Activated naive CD8-positive, alpha-beta T cell treated with anti-CD3 and anti-CD28 coated beads for 36 hours (primary cell): ENCODE measurements around the gene STOM. TPM values are rescaled to one million over a fixed set of nuclear protein-coding genes. Genes with fewer than 3 reads are reported as not detected.
"Not testable (repeated sequence)": the region's sequence is repeated elsewhere in the genome, so short reads cannot be mapped to it uniquely, and the experiment has no call there.

ENCODE experiments used
- DNase-seq: peaks from one replicate; pipeline ENCODE4 v3.0.0; 2021
- H3K27ac Mint-ChIP-seq: one replicate; pipeline ENCODE4 v1.8.0; 2022; ENCODE audit warnings: mild to moderate bottlenecking, moderate library complexity, mixed read lengths
- H3K27me3 Mint-ChIP-seq: one replicate; pipeline ENCODE4 v1.8.0; 2022; ENCODE audit warnings: mild to moderate bottlenecking, mixed read lengths
- H3K36me3 Mint-ChIP-seq: one replicate; pipeline ENCODE4 v1.8.0; 2021; ENCODE audit warnings: mild to moderate bottlenecking, mixed read lengths
- H3K4me1 Mint-ChIP-seq: one replicate; pipeline ENCODE4 v1.8.0; 2021; ENCODE audit warnings: mixed read lengths
- H3K4me3 Mint-ChIP-seq: one replicate; pipeline ENCODE4 v1.8.0; 2022; ENCODE audit warnings: mild to moderate bottlenecking, moderate library complexity, mixed read lengths
- H3K9me3 Mint-ChIP-seq: one replicate; pipeline ENCODE4 v1.8.0; 2022; ENCODE audit warnings: mixed read lengths
- total RNA-seq, 2 experiments: library from RNA; stranded (reverse); gene quantifications; one replicate each; pipeline ENCODE4 v1.2.3, GENCODE V29; 2021

The STOM gene
- total RNA-seq, 2 experiments from 2014 or later = 36.0 to 36.3 TPM

GRCh38 chr9:121297389-121297788 lies 72.7 kb downstream of the STOM start:
- peaks cover 11% of the 10 kb centered on the region for H3K4me1 Mint-ChIP-seq
- no peak overlapping the region for H3K4me3 Mint-ChIP-seq
- peaks cover 15% of the 10 kb centered on the region for H3K27me3 Mint-ChIP-seq
- H3K36me3 Mint-ChIP-seq = no peaks in the 10 kb centered on the region
- no peaks in the 10 kb centered on the region for H3K9me3 Mint-ChIP-seq
- no peak overlapping the region for H3K27ac Mint-ChIP-seq
- no peak for DNase-seq

GRCh38 chr9:121296213-121297127 lies 73.6 kb downstream of the STOM start:
- Mint-ChIP-seq H3K27me3 (peaks cover 15% of the 10 kb centered on the region), H3K9me3 (no peaks in the 10 kb centered on the region), H3K4me3 (no peak overlapping the region), H3K36me3 (no peaks in the 10 kb centered on the region), H3K4me1 (peaks cover 11% of the 10 kb centered on the region), H3K27ac (no peak overlapping the region)
- DNase-seq = no peak

GRCh38 chr9:121295662-121296191 lies 74.3 kb downstream of the STOM start:
- Mint-ChIP-seq H3K4me3 (no peak overlapping the region), H3K9me3 (no peaks in the 10 kb centered on the region), H3K4me1 (peaks cover 11% of the 10 kb centered on the region), H3K36me3 (no peaks in the 10 kb centered on the region), H3K27me3 (peaks cover 12% of the 10 kb centered on the region), H3K27ac (no peak overlapping the region)
- no peak for DNase-seq

GRCh38 chr9:121294866-121295661 lies 75.0 kb downstream of the STOM start:
- peaks cover 5% of the 10 kb centered on the region for H3K27me3 Mint-ChIP-seq
- H3K4me1 Mint-ChIP-seq = peaks cover 6% of the 10 kb centered on the region
- no peak overlapping the region for H3K27ac Mint-ChIP-seq
- H3K9me3 Mint-ChIP-seq = no peaks in the 10 kb centered on the region
- H3K4me3 Mint-ChIP-seq = no peak overlapping the region
- no peak for DNase-seq
- H3K36me3 Mint-ChIP-seq = no peaks in the 10 kb centered on the region

GRCh38 chr9:121294151-121294743 lies 75.8 kb downstream of the STOM start:
- Mint-ChIP-seq H3K36me3 (no peaks in the 10 kb centered on the region), H3K27ac (no peak overlapping the region), H3K9me3 (no peaks in the 10 kb centered on the region), H3K4me1 (peaks cover 5% of the 10 kb centered on the region), H3K4me3 (no peak overlapping the region), H3K27me3 (peaks cover 3% of the 10 kb centered on the region)
- no peak for DNase-seq

GRCh38 chr9:121292801-121293241 lies 77.2 kb downstream of the STOM start:
- Mint-ChIP-seq H3K27ac (no peak overlapping the region), H3K4me3 (no peak overlapping the region), H3K4me1 (no peaks in the 10 kb centered on the region), H3K36me3 (no peaks in the 10 kb centered on the region), H3K9me3 (no peaks in the 10 kb centered on the region), H3K27me3 (no peaks in the 10 kb centered on the region)
- DNase-seq = no peak

GRCh38 chr9:121292051-121292450 lies 78.0 kb downstream of the STOM start:
- DNase-seq = no peak
- Mint-ChIP-seq H3K4me1 (peaks cover 2% of the 10 kb centered on the region), H3K9me3 (no peaks in the 10 kb centered on the region), H3K36me3 (no peaks in the 10 kb centered on the region), H3K27me3 (no peaks in the 10 kb centered on the region), H3K27ac (no peak overlapping the region), H3K4me3 (no peak overlapping the region)

- not testable (repeated sequence) for H3K27me3 Mint-ChIP-seq, H3K36me3 Mint-ChIP-seq, H3K27ac Mint-ChIP-seq, H3K4me1 Mint-ChIP-seq, DNase-seq, H3K4me3 Mint-ChIP-seq, H3K9me3 Mint-ChIP-seq
These were observed 78.5 kb downstream of the STOM start for GRCh38 chr9:121291536-121291935.

GRCh38 chr9:121289772-121290370 lies 80.2 kb downstream of the STOM start:
- Mint-ChIP-seq H3K9me3 (no peaks in the 10 kb centered on the region), H3K36me3 (no peaks in the 10 kb centered on the region), H3K4me1 (peaks cover 13% of the 10 kb centered on the region), H3K4me3 (no peak overlapping the region), H3K27ac (no peak overlapping the region), H3K27me3 (no peaks in the 10 kb centered on the region)
- DNase-seq = no peak

GRCh38 chr9:121289026-121289771 lies 80.9 kb downstream of the STOM start:
- H3K36me3 Mint-ChIP-seq = no peaks in the 10 kb centered on the region
- H3K27me3 Mint-ChIP-seq = no peaks in the 10 kb centered on the region
- H3K4me3 Mint-ChIP-seq = no peak overlapping the region
- DNase-seq = no peak
- H3K4me1 Mint-ChIP-seq = peaks cover 13% of the 10 kb centered on the region
- no peaks in the 10 kb centered on the region for H3K9me3 Mint-ChIP-seq
- no peak overlapping the region for H3K27ac Mint-ChIP-seq

Other genes starting within 250 kb of the STOM start
- 10 to 100 TPM; 58.4 to 61.0 TPM for gene RAB14, start 168.4 kb downstream of the STOM start, total RNA-seq
- 1 to 10 TPM; 1.7 to 1.8 TPM for gene GSN, start 102.1 kb downstream of the STOM start, total RNA-seq
- gene GGTA1, start 129.6 kb upstream of the STOM start, total RNA-seq = not detected